Embryonic facial prominence (tissue), 1 donor: Measurements from ENCODE around the gene TNXB.
A peak's percentile ranks its signal among the peaks of the same experiment; 100 is the strongest.
"Not testable (repeated sequence)": the region's sequence is repeated elsewhere in the genome, so short reads cannot be mapped to it uniquely, and the experiment has no call there.

ENCODE experiments used
- DNase-seq: peaks from one replicate; pipeline ENCODE4 v3.0.0-alpha.2; 2016; ENCODE audit errors: extremely low spot score

The TNXB gene

DNA sequence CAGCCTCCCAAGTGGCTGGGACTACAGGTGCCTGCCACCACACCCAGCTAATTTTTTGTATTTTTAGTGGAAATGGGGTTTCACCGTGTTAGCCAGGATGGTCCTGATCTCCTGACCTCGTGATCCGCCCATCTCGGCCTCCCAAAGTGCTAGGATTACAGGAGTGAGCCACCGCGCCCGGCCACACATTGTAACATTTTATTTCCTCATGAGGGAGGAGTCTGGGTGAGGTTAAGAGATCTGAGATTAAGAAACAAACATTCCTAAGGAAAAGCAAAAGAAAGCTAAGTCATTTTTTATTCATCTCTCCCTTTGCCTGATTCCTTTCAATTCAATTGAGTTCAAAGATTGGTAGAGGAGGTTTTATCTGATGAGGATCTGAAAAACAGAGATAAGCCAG is 35.1 kb upstream of the TNXB start:
- DNase-seq = not testable (repeated sequence)

DNA sequence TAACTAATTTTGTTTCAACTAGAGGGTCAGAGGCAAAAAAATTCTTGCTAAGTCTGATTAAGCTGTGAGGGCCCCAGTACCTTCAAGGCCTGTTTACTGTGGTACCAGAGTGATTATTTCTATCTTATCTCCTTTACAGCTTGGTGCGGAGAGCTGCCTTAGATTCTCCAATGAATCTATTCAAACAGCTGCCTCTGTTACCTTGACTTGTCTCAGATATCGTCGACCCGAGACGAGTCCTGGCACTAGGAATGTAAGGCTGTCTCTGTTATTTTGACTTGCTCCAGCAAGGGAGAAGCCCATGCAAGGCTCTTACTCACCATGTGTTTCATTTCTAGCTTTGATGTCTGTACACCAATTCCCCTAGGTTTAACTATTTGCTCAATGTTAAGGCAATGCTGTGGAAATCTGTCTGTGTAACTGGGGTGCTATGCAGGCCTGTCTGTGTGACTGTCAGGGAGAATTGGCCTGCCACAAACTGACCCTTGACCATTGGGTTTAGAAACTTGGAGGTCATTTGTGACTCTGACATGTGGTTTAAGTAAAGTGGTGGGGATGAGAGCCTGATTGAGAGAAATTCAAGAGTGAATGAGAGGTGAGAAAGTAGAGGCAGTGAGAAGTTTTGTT is 31.4 kb upstream of the TNXB start:
- no peak for DNase-seq

DNA sequence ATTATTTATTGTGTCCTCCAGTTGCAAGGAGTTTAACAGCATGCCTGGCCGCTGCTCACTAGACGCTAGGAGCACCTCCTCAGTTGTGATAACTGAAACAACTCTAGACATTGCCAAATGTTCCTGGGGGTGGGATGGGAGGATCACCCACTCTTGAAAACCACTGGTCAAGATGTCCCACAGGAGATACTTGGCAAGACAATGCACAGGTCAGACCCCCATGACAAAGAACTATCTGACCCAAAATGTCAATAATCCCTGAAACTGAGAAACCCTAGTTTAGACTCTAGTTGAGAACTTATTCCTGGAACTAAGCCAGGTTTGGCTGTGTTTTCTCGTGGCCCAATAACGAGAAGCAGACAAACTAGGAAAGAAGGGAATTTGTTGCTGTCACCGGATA is 30.5 kb upstream of the TNXB start:
- DNase-seq = no peak

DNA sequence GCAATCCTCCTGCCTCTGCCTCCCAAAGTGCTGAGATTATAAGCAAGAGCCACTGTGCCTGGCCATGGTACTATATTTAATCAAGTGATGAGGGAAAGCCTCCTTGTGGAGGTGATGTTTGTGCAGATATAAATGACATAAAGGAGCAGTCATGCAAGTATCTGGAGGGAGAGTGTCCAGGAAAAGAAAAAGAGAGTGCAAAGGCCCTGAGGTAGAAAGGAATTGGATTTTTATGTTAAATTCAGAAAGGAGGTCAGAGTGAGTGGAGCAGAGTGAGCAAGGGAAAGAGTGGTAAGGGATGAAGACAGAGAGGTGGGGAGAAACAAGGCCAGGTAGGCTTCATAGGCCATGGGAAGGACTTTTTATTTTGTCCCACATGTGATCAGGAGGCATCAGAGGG is 28.3 kb upstream of the TNXB start:
- no peak for DNase-seq

DNA sequence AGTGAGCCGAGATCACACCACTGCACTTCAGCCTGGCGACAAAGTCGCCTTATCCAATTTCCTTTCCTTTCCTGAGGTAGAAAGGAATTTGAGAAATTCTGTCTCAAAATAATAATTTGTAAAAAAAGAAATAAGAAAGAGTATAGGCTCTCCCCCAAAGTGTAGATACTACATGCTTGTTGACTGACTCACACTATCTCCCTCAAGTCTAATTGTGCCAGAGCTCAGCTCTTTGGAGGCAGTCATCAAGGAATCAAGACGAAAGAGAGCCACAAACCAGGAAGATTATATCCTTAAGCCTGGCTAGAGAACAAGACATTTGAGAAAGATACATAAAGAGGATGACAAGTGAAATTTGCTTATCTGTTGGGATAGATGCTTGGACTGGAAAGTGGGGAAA is 24.6 kb upstream of the TNXB start:
- DNase-seq = no peak

DNA sequence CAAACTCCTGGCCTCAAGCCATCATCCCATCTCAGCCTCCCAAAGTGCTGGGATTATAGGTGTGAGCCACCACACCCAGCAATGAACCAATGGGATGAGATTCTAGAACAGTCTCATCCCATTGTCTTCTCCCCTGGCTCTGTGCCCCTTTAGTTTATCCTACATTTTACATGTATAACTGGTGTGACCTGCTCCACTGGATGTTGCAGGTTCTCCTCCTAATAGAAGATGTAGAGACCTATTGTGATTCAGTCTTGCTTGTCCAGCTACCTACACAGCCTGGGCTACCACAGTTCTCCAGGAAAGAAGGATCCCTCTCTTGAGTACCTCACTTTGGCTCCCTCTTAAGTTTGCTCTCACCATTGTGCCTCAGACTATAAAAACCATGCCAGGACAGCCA is 23.0 kb upstream of the TNXB start:
- no peak for DNase-seq

DNA sequence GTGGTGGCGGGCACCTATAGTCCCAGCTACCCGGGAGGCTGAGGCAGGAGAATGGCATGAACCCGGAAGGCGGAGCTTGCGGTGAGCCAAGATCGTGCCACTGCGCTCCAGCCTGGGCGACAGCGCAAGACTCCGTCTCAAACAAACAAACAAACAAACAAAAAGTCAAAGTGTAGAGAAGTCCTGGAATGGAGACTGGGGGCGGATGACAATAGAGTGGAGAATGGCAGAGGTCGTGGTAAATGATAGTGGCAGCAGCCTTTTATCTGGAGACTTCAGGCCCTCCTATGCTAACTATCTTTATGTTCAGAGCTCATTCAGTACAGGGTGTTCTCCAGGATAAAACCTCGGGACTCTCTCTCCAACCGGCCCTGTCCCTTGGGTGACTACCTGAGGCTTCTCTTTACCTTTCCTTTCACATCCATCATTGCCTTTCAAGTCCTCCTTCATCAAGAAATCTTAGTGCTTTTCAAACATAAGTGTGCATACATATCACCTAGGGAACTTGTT is 22.4 kb upstream of the TNXB start:
- DNase-seq = no peak

DNA sequence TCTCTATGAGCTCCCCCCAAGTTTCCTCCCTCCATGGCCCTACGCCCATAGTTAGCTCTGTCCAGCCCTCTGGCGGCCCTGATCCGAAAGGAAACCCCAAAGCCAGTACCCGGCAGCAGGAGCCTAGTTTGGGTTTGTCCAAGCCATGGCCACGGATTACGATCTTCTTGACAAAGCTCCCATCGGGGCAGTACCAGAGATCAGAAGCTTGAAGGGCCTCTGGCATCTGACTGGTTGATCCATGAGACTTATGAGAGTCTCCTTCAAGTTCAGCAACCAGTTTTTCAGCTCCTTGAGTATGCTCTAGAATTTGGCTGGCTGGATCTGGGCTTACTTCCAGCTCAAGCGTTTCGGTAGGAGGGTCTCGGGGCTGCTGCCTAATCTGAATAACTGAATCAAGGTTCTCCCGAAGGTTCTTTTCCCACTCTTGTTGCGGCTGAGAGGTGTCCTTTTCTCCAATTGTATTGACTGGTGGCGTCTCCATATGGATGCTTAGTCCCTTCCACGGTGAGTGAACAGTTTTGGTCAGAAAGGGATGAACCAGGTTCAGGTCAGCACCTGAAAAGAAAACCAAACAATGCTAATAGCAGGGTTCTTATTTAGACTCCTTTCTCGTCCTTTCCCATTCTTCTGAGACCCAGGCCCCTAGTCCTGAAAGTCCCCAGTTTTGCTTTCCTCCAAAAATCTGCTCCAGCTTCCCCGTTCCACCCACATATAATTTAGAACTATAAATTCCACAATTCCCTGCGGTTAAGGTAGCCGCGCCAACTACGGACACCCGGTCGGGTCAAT is 20.4 kb upstream of the TNXB start:
- no peak for DNase-seq

DNA sequence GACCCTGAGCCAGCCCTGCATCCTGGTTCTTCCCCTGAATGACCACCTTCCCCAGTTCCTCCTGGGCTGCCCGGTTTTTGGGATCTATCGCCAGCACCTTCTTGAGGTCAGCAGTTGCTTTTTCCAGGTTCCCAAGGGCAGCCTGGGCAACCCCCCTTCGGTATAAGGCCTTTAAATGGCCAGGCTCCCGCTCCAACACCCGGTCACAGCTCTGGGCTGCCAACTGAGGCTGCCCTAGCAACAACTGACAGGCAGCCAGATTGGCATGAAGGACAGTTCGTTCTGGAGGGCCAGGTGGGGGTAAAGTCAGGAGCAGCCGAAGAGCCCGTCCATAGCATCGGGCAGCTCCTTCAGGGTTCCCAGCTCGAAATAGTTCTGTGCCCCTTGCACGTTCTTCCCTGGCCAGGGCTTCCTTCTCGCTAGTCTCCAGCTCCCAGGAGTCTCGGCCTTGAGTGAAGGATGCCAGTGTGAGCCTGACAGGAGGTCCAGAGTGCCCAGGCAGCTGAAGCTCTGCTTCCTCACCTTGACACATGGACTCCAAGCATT is 19.7 kb upstream of the TNXB start:
- no peak for DNase-seq

DNA sequence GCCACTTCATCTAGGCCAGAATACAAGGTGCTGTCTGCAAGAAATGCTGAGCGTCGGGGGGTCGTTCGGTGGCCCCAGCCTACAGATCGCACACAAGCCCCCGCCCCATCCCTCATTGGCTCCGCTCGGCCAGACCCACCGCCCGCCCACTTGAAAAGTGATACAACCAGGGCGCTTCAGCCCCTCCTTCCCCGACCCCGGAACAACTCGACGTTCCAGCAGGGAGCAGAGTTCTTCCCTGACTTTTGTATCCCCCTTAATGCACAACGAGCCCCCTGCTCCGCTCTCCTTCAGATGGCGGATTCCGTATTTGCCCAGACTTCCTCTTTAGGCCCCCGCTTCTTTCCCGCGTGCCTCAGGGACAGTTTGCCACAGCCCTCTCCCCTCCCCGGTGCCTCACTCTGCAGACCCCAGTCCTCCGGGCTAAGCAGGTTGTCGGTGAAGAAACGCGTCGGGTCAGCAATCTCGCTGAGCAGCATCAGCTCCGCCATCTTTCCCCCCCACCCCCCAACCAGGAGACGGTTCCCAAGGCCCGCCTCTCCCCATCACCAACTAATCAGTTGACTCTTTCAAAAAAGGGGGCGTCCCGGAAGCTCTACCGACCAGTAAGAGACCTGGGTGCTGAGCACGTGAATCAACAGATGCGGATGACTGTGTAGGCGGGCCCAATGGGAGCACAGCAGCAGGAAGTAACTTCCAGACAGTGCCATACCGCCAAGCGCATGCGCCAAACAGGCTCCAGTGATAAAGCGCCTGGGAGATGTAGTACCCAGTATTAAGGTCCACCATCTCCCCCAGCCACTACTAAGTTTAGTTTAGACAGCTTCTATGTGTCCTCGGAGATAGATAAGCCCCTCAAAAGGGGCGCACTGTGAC is 18.8 kb upstream of the TNXB start, which contains the start of gene ATF6B:
ATF6B (minus strand) TSS at position 530 of the 876 bp plus-strand sequence; CDS start at position 491, 39 bp downstream.
- peak; percentile 100 for DNase-seq

DNA sequence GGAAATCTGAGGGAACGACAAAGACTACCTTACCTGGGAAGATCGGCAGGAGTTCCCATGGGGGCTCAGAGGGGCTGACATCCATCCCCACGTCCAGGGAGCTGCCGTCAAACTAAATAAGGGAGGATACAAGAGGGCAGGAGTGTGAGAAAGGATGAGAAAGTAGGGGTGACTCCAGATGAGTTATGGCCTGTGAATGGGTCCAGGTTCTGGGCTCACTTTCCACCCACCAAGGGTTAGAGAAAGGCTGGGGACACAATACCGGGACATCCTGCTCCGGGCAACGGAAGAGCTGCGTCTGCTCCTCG is 18.2 kb upstream of the TNXB start:
- DNase-seq = no peak

DNA sequence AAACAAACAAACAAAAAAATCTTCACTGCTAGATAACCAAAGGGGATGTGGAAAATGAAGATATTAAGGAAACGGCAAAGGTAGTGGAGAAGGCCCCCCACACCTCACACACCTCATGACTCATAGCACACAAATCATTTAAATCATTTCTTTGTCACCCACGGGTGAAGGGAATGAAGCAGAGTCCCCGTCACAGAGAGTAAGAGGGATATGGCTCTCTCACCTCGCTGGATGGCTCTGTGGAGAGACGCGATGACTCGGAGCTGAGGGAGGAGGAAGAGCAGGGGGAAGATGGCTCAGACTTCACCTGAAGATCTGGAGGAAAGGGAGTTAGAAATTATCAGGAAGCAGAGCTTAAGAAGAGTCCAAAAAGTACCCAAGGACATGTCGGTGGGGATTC is 17.7 kb upstream of the TNXB start:
- no peak for DNase-seq

DNA sequence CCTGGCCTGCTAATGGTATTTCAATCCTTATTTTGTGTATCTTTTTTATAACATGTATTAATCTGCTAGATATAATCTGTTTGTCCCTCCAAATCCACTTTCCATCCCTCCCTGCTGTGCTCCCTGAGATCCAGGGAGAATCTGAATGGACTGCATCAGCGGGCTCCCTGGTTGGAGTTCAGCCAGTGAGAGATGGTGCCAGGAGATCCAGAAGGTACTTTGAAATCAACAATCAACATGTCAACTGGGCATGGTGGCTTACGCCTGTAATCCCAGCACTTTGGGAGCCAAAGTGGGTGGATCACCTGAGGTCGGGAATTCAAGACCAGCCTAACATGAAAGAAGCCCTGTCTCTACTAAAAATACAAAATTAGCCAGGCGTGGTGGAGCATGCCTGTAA is 14.5 kb upstream of the TNXB start:
- no peak for DNase-seq

DNA sequence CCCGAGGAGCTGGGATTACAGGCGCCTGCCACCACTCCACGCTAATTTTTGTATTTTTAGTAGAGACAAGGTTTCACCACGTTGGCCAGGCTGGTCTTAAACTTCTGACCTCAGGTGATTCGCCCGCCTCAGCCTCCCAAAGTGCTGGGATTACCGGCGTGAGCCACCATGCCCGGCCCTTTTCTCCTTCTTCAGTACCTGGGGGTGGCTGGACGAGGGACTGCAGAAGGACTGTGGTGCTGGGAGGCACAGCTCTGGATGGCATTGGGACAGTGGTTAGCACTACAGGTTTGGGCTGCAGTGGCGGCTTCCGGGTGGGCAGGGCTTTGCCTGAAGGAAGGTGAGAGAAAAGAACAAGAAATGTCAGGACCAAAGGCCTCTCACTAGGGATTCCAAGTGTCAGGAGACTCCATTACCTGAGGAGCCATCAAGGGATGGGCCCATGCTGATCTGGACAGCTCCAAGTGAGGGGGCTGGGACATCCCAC is 11.5 kb upstream of the TNXB start:
- DNase-seq = no peak

DNA sequence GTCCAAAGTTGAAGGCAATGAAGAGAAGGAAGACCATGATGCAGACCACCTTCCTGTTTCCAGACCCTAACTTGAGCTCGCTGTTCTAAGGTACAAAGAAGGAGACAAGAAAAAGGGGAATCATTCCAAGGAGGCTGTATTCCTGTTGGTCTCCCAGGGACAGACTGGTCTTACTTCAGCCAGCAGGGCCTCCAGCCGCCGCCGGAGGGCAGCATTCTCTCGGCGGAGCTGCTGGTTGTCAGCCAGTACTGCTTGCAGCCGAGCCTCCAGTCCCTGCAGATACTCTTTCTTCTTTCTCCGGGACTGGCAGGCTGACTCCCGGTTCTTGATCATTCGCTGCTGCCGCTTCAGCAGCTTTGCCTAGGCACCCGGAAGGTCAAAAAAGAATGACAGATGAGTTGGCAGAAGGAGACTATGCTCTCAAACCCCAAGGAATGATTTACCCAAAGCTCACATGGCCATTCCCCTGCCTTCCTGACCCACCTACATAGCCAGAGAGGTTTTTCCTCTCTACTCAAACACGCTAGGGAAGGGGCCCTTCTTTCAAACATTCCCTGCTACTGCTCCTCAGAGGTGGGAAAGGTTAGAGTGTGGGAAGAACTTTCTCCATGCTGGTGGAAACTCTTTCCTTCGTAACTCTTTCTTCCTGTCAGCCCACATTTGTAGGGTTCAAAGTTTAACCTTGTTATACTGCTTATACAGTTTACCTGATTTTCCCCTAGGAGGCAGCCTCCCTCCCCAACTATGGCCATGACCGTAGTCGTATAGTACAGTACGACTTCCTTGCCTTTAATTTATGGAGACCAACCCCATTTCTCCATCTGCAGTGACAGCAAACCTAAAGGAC is 9.9 kb upstream of the TNXB start:
- peak; percentile 83 for DNase-seq

DNA sequence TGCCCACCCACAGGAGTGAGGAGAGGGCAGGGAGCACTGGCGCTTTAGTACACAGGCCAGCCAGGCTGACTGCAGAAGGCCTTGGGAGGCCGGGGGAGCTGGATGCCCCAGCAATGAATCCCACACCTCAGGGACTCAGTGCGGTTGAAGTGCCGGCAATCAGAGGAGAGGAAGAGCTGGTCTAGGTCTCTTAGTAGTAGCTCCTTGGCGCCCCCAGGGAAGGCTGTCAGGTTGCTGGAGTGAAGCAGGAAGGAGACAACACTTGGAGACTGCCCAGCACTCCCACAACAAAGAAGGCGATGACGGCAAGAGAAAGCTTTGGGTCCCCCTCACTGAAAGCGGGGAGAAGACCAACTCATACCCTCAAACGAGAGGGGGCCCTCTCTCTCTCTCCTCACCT is 8.3 kb upstream of the TNXB start:
- DNase-seq = no peak

DNA sequence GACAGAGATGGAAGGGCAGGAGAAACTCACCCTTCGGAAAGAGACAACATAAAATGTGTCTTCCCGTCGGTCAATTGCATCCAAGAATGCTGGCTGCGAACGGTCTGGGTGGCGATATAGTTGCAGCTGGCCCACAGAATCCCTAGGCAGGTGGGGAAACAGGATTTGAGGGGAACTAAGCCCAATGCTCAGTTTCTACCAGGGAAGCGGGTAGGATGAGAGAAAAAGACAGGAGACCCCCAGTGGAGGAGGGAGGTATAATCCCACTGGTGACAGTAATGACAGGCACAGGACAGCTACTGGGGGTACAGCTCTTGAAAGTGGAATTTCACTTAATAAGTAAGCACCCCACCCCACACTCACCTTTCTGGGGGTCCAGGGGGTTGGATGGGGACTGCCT is 7.5 kb upstream of the TNXB start:
- no peak for DNase-seq

DNA sequence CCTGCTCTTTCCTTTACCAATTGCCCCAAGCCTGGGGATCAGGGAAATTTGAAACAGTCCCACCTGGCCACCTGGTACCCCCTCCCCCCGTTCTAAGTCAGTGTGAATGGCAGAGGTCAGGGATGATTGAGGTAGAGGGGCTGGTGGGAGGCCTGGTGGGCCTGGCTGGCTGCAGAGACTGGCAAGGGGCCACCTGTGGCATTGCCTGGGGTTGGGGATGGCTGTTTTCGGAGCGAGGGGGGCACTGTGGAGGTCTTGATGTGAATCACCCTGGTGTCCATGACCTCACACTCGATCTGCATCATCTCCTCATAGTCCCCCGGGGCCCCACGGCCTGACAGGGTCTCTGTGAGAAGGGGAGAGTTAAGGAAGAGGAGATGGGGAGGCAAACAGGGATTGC is 6.5 kb upstream of the TNXB start:
- no peak for DNase-seq

DNA sequence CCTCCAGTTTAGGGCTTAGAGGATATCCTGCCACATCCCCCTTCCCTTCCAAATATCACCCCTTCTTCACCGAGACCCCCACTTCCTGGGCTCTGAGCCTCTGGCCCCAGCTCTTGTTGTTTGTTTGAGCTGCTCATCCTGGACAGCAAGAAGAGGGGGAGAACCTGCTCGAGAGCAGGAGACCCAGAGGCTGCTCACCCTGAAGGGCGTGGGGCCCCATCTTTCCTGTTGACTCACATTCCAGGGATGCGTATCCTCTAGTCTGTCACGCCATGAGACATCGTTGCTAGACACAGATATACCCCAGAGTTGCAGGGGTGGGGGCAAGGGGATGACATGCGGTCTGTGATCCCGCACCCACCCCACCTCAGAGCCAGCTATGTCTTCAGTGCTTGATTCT is 5.7 kb upstream of the TNXB start:
- DNase-seq = no peak

DNA sequence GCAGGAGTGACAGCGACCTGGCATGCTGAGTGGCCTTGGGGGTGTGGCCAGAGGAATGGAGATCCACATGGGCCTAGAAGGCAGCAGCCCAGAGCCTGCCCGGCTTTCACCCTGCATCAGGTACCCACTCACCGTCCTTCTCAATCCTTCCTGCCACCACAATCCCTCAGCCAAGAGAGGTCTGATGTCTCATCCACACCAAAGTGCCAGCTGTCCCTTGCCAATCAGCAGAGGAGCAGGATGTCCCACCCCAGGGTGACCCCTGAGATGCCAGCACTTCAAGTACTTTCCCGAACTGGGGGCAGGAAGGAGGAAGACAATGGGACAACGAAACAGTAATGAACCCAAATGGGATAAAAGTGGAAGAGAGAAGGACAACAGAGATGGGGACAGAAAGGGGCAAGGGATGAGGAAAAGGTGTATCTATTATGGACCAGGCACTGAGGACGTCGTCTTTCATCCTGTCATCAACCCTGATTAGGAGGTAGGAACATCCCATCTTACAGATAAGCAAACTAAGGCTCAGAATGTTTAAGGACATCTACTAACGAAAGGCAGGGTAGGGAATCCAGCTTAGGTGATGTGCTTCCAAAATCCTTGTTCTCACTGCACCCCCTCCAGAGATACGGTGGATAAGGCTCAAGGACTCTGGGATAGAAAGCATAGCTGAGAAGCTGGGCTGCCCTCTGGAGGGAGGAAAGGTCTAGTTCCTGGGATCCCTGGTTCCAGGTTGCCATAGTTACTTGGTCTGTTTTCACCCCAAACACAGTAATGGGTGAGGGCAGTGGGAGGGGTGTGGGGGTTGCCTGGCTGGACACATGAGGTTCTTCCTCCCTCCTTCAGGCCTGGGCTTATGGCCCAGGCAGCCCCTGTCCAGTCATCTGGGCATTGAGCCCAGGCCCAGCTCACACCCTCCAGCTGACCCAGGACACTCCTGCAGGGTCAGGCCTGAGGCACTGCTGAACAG is 4.5 kb upstream of the TNXB start:
- DNase-seq = no peak
